GM23338 (cell line): ENCODE measurements around the gene PIGN. TPM values are rescaled to one million over a fixed set of nuclear protein-coding genes. Genes with fewer than 3 reads are reported as not detected.

Experiments used
- ATAC-seq: fragments of 200-7000 bp; cut with Tn5 transposase; 3 replicates; pipeline ENCODE4 v1.9.1; 2020
- DNase-seq: peaks from one replicate; pipeline ENCODE4 v3.0.0-alpha.2; 2015; ENCODE audit warnings: low spot score
- H2AFZ ChIP-seq: fragments of 200-600 bp; sonication (generic); 2 replicates; pipeline ENCODE4 v1.8.0; 2016; ENCODE audit warnings: antibody characterized with exemption, mild to moderate bottlenecking, moderate library complexity
- H3F3A ChIP-seq: fragments of 200-600 bp; sonication (generic); replicated peaks from 2 replicates; pipeline ENCODE4 v1.8.0; 2017; ENCODE audit warnings: antibody characterized with exemption, mixed run types, low read depth
- H3K27ac ChIP-seq: fragments of 200-600 bp; sonication (generic); 2 replicates; pipeline ENCODE4 v1.6.1; 2016; ENCODE audit warnings: low read depth
- H3K27me3 ChIP-seq: fragments of 200-600 bp; sonication (generic); 2 replicates; pipeline ENCODE4 v1.8.0; 2016; ENCODE audit warnings: mild to moderate bottlenecking, mixed run types, moderate library complexity; ENCODE audit not compliant: insufficient read depth
- H3K36me3 ChIP-seq: fragments of 200-600 bp; sonication (generic); 2 replicates; pipeline ENCODE4 v1.8.0; 2016; ENCODE audit warnings: mild to moderate bottlenecking; ENCODE audit not compliant: insufficient read depth
- H3K4me1 ChIP-seq: fragments of 200-600 bp; sonication (generic); 2 replicates; pipeline ENCODE4 v1.8.0; 2016; ENCODE audit warnings: mild to moderate bottlenecking, moderate library complexity; ENCODE audit not compliant: insufficient read depth
- H3K4me2 ChIP-seq: fragments of 200-600 bp; sonication (generic); 2 replicates; pipeline ENCODE4 v1.7.1; 2017; ENCODE audit warnings: mixed run types
- H3K4me3 ChIP-seq: fragments of 200-600 bp; sonication (generic); 2 replicates; pipeline ENCODE4 v1.6.1; 2016; ENCODE audit warnings: mixed run types
- H3K79me2 ChIP-seq: fragments of 200-600 bp; sonication (generic); replicated peaks from 2 replicates; pipeline ENCODE4 v1.8.0; 2017; ENCODE audit warnings: mild to moderate bottlenecking; ENCODE audit not compliant: insufficient read depth
- H3K9me2 ChIP-seq: fragments of 200-600 bp; sonication (generic); 2 replicates; pipeline ENCODE4 v1.8.0; 2017; ENCODE audit not compliant: insufficient read depth
- H4K20me1 ChIP-seq: fragments of 200-600 bp; sonication (generic); replicated peaks from 2 replicates; pipeline ENCODE4 v1.8.0; 2017; ENCODE audit warnings: mild to moderate bottlenecking; ENCODE audit not compliant: insufficient read depth
- H3K27ac Mint-ChIP-seq: 2 replicates; pipeline ENCODE4 v1.8.0; 2020; ENCODE audit warnings: inconsistent platforms, mild to moderate bottlenecking, moderate library complexity, mixed read lengths
- H3K27me3 Mint-ChIP-seq: 3 replicates; pipeline ENCODE4 v1.8.0; 2022; ENCODE audit warnings: low read depth, mild to moderate bottlenecking, moderate library complexity, mixed read lengths, inconsistent platforms; ENCODE audit not compliant: insufficient read depth, poor library complexity
- H3K36me3 Mint-ChIP-seq: 3 replicates; pipeline ENCODE4 v1.8.0; 2021; ENCODE audit warnings: low read depth, mild to moderate bottlenecking, inconsistent platforms, moderate library complexity, mixed read lengths
- H3K4me1 Mint-ChIP-seq: 3 replicates; pipeline ENCODE4 v1.8.0; 2020; ENCODE audit warnings: mild to moderate bottlenecking, inconsistent platforms, mixed read lengths
- H3K4me3 Mint-ChIP-seq: 3 replicates; pipeline ENCODE4 v1.8.0; 2021; ENCODE audit warnings: moderate library complexity, mild to moderate bottlenecking, inconsistent platforms, mixed read lengths
- H3K9me3 Mint-ChIP-seq: 3 replicates; pipeline ENCODE4 v1.8.0; 2020; ENCODE audit warnings: moderate library complexity, mild to moderate bottlenecking, inconsistent platforms, mixed read lengths
- CREB1 ChIP-seq: fragments of 250-450 bp; sonication (Bioruptor Pico); IDR thresholded peaks from 2 replicates; pipeline ENCODE4 v1.5.0; 2020; ENCODE audit warnings: low read depth, mild to moderate bottlenecking, moderate library complexity
- CTCF ChIP-seq, 2 experiments: fragments of 200-600 bp in 1 of 2; sonication (generic) in 1 of 2; conservative IDR thresholded peaks; 2 replicates each; pipeline versions ENCODE4 v1.5.1 to v1.6.1; 2016 to 2017; ENCODE audit warnings: antibody characterized with exemption in 2 of 2, low read depth in 2 of 2, mild to moderate bottlenecking in 2 of 2, moderate library complexity in 1 of 2
- ETS1 ChIP-seq: IDR thresholded peaks from 2 replicates; pipeline ENCODE4 v1.6.1; 2016; ENCODE audit warnings: antibody characterized with exemption
- EZH2 ChIP-seq: fragments of 200-600 bp; sonication (generic); IDR thresholded peaks from one replicate; pipeline ENCODE4 v1.8.0; 2017; ENCODE audit warnings: antibody characterized with exemption, mild to moderate bottlenecking, low read depth; ENCODE audit not compliant: unreplicated experiment
- EZH2phosphoT487 ChIP-seq: fragments of 200-600 bp; sonication (generic); IDR thresholded peaks from one replicate; pipeline ENCODE4 v1.8.1; 2018; ENCODE audit warnings: antibody characterized with exemption; ENCODE audit not compliant: unreplicated experiment
- JUNB ChIP-seq: IDR thresholded peaks from one replicate; pipeline ENCODE4 v1.6.1; 2016; ENCODE audit warnings: antibody characterized with exemption; ENCODE audit not compliant: unreplicated experiment
- NANOG ChIP-seq: IDR thresholded peaks from 2 replicates; pipeline ENCODE4 v1.6.1; 2016; ENCODE audit warnings: antibody characterized with exemption, borderline replicate concordance
- POLR2AphosphoS5 ChIP-seq: IDR thresholded peaks from 2 replicates; pipeline ENCODE4 v1.6.1; 2016; ENCODE audit warnings: antibody characterized with exemption, low read depth
- REST ChIP-seq: IDR thresholded peaks from one replicate; pipeline ENCODE4 v1.6.1; 2018; ENCODE audit warnings: antibody characterized with exemption; ENCODE audit not compliant: unreplicated experiment
- STAT1 ChIP-seq: IDR thresholded peaks from one replicate; pipeline ENCODE4 v1.6.1; 2016; ENCODE audit warnings: antibody characterized with exemption; ENCODE audit not compliant: unreplicated experiment
- ZNF114 ChIP-seq: fragments of 250-450 bp; sonication (Bioruptor Pico); IDR thresholded peaks from 2 replicates; pipeline ENCODE4 v1.5.0; 2020; ENCODE audit warnings: mild to moderate bottlenecking, moderate library complexity
- ZNF331 ChIP-seq: fragments of 250-450 bp; sonication (Bioruptor Pico); IDR thresholded peaks from 2 replicates; pipeline ENCODE4 v1.5.0; 2020; ENCODE audit warnings: low read depth, mild to moderate bottlenecking, moderate library complexity
- ZNF462 ChIP-seq: fragments of 250-450 bp; sonication (Bioruptor Pico); IDR thresholded peaks from 2 replicates; pipeline ENCODE4 v1.5.0; 2020; ENCODE audit warnings: mild to moderate bottlenecking, moderate library complexity
- polyA plus RNA-seq: library from polyadenylated mRNA; unstranded; fragments of >200 nt; fragmentation: Nextera tagmentation; extraction: Ambion mirVana; gene quantifications from 2 replicates; pipeline ENCODE4 v1.2.1, GENCODE V29; 2016
- total RNA-seq: library from RNA; depleted of rRNA; stranded (reverse); fragments of >200 nt; shearing (Covaris generic); gene quantifications from 2 replicates; pipeline ENCODE4 v1.2.3, GENCODE V29; 2014

Gene PIGN
- total and polyA plus RNA-seq, 2 experiments from 2014 or later, result 9.4 to 33.0 TPM

GRCh38 chr18:62224229-62224628 is 37.4 kb upstream of the PIGN start:
- peaks cover 6% of the 10 kb centered on the region; the same call in 2 of the 3 replicates for H3K9me3 Mint-ChIP-seq
- Histone ChIP-seq H3K27me3 (no peaks in the 10 kb centered on the region), H3K27ac (no peak overlapping the region), H3F3A (no peaks in the 10 kb centered on the region), H3K9me2 (no peaks in the 10 kb centered on the region), H2AFZ (no peak overlapping the region), H3K79me2 (no peaks in the 10 kb centered on the region), H4K20me1 (no peaks in the 10 kb centered on the region), H3K36me3 (peaks cover 19% of the 10 kb centered on the region; the same call in 1 of the 2 replicates), H3K4me3 (no peak overlapping the region), H3K4me2 (no peak overlapping the region), H3K4me1 (no peaks in the 10 kb centered on the region)
- no peak for ATAC-seq
- no peak overlapping the region for H3K27ac Mint-ChIP-seq
- H3K4me3 Mint-ChIP-seq, result no peak overlapping the region
- H3K4me1 Mint-ChIP-seq, result no peaks in the 10 kb centered on the region
- DNase-seq, result no peak
- TF ChIP-seq CTCF (conservative IDR thresholded peaks at IDR 0.05; ENCODE audit: low read depth in 2 of 2) (no peak), JUNB (no peak), POLR2AphosphoS5 (no peak), EZH2 (no peak), ZNF114 (no peak), STAT1 (no peak), CREB1 (CRISPR knock-in tag) (no peak), NANOG (no peak), ETS1 (no peak), ZNF331 (CRISPR knock-in tag) (no peak), EZH2phosphoT487 (no peak), REST (no peak), ZNF462 (CRISPR knock-in tag) (no peak)
- H3K27me3 Mint-ChIP-seq, result no peaks in the 10 kb centered on the region
- H3K36me3 Mint-ChIP-seq, result peaks cover 46% of the 10 kb centered on the region
